Hematopoietic multipotent progenitor cell treated with erythropoietin and hydrocortisone succinate and interleukin-3 and kit ligand, for 4 days (in vitro differentiated cells): Measurements from ENCODE around the gene FGG.

Experiments
- DNase-seq: peaks from one replicate; pipeline ENCODE4 v3.0.0-alpha.2; 2015

Gene FGG

DNA sequence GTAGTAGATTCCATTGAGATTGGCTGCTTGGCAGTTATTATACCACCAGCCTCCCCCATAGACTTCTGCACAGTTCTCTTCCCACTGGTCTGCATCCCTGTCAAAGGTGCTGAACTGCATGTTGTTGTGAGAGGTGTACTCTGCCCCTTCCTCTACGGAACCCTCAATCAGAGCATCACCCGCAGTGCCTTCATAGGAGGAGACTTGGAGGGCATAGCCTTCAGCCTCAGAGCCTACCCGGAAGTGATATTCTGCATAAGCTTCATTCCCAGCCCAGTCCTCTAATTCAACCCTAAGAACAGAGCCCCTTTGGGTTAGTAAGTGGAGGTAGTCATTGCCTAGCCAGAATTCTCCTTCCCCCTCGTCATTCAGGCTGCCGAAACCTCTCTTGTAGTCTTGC lies 28.2 kb downstream of the FGG start:
- no peak for DNase-seq

DNA sequence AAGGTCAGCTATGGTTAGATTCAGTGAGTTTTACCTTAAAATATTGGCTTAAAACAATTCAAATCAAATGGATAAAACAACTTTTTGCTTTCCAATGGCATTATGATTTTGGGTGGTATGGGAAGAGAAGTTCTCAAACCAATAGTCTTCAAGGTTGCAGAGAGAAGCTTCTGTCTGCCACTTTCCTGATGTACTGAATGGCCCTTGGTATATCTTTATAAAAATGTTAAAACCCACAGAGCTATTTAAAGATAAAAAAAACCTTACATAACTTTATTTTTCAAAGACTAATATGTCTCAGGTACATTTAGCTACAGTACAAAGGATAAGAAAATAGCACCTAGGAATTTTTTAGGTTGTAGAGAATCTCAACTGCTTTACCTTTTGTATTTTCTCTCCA lies 28.8 kb downstream of the FGG start:
- no peak for DNase-seq

DNA sequence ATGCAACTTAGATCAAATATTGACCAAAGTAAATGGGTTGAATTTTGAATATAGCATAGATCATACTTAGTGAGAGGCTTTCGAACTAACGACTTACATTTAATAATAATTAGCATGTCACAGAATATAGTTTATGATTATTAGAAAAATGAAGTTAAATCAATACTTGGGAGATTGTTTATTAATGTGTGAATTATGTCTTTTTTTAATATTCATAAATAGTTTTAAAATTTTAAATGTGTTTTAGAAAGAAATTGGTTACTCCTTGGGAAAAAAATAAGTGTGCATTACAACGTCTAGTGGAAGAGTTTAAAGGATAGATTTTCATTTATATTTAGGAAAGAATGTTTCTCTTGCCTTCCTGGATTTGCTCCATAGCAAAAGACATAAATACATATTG lies 29.2 kb downstream of the FGG start:
- no peak for DNase-seq

DNA sequence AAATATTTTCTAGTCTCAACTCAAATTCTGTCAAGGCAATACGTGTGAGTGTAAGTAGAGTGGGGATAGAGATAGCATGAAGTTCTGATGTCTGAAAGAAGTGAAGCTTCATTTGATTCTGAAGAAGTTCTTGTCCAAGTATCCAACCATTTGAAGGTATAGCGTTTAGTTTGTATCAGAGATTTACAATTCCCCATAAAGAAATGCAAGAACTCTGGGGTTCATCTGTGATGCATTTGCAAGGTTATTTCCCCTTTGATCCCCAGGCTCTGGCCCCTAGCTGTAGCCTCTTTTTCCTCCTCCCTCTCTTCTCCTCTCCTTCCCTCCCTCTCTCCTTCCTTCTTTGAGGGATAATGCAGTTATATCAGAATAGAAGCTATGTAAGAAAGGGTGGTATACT lies 29.7 kb downstream of the FGG start:
- DNase-seq = no peak

DNA sequence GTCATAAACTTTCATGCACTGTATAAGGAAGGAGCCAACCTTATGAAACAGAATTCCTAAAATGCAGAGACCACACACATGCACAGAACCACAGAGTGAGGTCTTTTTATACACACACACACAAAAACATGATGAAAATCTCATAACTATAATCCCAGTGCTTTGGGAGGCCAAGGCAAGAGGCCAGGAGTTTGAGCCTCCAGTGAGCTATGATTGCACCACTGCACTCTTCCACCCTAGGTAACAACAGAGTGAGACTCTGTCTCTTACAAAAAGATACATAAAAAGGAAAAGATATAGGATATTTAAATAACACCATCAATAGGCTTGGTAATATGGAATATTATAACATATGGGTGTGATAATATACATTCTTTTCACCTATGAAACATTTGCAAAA lies 32.5 kb downstream of the FGG start:
- no peak for DNase-seq

DNA sequence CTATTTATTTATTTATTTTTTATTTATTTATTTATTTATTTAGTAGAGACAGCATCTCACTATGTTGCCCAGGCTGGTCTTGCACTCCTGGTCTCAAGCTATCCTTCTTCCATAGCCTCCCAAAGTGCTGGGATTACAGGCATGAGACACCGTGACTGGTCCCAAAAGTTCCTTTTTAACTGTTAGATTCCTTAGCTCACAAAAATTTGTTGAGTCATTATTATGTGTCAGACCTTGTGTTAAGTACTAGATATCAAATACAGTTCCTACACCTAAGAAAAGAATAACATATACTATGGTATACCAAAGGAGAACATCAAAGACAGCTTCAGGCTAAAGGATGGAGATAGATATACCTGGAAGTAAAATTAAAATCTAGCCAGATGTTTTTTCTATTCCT lies 33.5 kb downstream of the FGG start:
- DNase-seq = no peak

DNA sequence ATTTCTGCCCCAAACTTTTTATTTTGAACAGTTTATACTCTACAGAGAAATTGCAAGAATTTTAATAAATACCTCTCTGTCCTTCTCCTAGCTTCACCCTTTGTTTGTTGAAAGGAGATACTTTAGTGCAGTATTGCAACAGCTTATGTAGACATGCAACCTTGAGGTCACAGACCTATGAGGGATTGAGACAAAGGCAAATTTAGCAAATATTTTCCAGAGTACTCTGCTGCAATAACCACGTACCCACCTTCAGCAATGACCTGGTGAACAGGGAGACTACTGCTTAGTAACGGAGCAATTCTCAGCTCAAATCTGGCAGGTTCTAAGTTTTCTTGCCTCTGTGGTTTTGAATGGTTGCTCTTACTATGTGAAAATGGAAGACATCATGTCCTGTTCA lies 35.1 kb downstream of the FGG start:
- DNase-seq = no peak

DNA sequence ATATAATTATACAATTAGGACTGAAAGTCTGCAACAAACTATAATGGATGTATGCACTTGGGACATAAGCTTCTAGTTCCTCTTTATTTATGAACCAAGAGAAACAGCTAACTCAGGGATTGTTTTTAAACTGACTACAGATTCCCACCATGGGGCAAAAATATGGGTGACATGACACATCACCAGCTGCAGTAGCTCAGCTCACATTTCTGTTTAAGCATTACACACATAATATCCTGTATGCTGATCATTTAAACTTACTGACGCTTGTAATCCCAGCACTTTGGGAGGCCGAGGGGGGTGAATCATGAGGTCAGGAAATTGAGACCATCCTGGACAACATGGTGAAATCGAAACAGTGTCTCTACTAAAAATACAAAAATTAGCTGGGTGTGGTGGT lies 38.1 kb downstream of the FGG start:
- DNase-seq = no peak

DNA sequence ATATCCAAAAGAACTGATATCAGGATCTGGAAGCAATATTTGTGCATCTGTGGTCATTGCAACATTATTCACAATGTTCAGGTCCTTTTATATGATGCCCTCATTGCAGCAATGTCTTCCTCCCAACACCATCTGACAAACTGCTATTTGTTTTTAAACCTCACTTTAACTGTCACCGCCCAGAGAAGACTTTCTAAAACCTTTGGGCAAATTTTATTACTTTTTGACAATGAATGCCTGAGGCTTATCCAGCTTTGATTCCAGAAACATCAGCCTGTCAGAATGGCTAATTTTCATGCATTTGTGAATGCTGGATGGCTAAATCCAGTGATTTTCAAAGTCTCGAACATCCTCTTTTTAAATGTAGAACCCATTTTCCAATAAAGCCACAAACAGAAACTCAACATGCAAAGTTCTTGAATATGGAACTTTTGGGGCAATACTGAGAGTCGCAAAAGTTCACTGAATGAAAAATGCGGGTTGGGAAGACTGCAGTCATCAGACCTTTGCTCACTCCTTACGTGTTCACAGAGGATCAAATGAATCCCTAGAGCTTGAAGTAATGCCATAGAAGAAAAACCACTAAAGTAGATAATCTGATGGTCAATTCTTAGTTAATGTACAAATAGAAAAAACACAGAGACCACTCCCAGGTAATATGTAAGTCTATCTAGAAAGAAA lies 39.1 kb downstream of the FGG start:
- DNase-seq = no peak

DNA sequence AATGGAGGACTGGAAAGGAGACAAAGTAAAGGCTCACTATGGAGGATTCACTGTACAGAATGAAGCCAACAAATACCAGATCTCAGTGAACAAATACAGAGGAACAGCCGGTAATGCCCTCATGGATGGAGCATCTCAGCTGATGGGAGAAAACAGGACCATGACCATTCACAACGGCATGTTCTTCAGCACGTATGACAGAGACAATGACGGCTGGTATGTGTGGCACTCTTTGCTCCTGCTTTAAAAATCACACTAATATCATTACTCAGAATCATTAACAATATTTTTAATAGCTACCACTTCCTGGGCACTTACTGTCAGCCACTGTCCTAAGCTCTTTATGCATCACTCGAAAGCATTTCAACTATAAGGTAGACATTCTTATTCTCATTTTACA lies 42.9 kb downstream of the FGG start:
- no peak for DNase-seq

DNA sequence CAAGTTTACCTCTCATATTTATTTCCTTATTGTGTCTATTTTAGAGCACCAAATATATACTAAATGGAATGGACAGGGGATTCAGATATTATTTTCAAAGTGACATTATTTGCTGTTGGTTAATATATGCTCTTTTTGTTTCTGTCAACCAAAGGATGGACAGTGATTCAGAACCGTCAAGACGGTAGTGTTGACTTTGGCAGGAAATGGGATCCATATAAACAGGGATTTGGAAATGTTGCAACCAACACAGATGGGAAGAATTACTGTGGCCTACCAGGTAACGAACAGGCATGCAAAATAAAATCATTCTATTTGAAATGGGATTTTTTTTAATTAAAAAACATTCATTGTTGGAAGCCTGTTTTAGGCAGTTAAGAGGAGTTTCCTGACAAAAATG lies 43.4 kb downstream of the FGG start:
- no peak for DNase-seq

DNA sequence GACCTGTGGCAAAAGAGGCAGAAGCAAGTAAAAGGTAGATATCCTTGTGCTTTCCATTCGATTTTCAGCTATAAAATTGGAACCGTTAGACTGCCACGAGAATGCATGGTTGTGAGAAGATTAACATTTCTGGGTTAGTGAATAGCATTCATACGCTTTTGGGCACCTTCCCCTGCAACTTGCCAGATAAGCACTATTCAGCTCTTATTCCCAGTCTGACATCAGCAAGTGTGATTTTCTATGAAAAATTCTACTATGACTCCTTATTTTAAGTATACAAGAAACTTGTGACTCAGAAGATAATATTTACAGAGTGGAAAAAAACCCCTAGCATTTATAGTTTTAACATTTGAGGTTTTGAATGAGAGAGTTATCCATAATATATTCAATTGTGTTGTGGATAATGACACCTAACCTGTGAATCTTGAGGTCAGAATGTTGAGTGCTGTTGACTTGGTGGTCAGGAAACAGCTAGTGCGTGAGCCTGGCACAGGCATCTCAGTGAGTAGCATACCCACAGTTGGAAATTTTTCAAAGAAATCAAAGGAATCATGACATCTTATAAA lies 45.7 kb downstream of the FGG start:
- no peak for DNase-seq

DNA sequence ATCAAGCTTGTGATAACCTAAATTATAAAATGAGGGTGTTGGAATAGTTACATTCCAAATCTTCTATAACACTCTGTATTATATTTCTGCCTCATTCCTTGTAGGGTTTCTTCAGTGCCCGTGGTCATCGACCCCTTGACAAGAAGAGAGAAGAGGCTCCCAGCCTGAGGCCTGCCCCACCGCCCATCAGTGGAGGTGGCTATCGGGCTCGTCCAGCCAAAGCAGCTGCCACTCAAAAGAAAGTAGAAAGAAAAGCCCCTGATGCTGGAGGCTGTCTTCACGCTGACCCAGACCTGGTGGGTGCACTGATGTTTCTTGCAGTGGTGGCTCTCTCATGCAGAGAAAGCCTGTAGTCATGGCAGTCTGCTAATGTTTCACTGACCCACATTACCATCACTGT lies 46.8 kb downstream of the FGG start:
- DNase-seq = no peak

DNA sequence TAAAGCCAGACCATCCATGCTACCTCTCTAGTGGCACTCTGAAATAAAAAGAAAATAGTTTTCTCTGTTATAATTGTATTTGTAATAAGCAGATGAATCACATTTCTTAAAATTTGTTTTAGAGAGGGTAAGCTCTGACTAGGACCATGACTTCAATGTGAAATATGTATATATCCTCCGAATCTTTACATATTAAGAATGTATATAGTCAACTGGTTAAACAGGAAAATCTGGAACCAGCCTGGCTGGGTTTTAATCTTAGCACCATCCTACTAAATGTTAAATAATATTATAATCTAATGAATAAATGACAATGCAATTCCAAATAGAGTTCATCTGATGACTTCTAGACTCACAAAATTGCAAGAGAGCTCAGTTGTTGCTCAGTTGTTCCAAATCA lies 48.1 kb downstream of the FGG start:
- no peak for DNase-seq

DNA sequence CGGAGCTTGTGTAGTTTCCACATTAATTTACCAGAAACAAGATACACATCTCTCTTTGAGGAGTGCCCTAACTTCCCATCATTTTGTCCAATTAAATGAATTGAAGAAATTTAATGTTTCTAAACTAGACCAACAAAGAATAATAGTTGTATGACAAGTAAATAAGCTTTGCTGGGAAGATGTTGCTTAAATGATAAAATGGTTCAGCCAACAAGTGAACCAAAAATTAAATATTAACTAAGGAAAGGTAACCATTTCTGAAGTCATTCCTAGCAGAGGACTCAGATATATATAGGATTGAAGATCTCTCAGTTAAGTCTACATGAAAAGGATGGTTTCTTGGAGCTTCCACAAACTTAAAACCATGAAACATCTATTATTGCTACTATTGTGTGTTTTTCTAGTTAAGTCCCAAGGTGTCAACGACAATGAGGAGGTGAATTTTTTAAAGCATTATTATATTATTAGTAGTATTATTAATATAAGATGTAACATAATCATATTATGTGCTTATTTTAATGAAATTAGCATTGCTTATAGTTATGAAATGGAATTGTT lies 49.7 kb downstream of the FGG start, which contains the start of gene FGB:
FGB (plus strand) TSS at position 315 of the 558 bp plus-strand sequence; CDS start at position 323, 8 bp downstream.
- no peak for DNase-seq

DNA sequence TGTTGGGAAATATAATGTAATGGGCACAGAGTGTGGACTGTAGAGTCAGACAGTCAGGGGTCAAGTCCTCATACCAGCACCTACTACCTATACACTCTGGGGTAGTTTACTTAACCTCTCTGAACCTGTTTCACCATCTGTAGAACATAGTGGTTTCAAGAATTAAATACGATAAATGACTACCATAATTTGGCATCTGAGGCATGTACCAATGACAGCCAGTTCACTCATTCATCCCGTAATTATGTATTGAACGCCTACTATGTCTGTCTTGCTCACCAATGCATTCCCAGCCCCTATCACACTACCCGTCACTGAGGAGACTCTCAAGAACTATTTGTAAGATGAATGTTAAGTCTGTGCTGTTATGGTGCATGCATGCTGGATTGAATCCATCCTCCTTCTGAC lies 51.6 kb downstream of the FGG start:
- no peak for DNase-seq

DNA sequence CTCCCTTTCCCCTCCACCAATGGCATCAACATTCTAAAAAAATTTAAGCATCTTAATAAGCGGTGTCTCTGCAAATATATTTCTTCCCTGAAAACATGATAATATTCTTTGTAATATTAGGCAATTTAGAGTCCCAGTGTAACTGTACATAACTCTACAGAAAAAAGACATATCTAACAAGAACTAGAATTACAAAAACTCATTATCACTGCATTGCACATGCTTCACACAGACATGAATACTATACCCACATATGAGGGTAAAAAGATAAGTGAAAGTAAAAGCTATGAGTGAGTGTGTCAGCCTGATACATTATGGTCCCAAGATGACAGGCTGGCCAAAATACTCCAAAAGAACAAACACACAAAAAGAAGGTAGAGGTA lies 52.0 kb downstream of the FGG start:
- DNase-seq = no peak

DNA sequence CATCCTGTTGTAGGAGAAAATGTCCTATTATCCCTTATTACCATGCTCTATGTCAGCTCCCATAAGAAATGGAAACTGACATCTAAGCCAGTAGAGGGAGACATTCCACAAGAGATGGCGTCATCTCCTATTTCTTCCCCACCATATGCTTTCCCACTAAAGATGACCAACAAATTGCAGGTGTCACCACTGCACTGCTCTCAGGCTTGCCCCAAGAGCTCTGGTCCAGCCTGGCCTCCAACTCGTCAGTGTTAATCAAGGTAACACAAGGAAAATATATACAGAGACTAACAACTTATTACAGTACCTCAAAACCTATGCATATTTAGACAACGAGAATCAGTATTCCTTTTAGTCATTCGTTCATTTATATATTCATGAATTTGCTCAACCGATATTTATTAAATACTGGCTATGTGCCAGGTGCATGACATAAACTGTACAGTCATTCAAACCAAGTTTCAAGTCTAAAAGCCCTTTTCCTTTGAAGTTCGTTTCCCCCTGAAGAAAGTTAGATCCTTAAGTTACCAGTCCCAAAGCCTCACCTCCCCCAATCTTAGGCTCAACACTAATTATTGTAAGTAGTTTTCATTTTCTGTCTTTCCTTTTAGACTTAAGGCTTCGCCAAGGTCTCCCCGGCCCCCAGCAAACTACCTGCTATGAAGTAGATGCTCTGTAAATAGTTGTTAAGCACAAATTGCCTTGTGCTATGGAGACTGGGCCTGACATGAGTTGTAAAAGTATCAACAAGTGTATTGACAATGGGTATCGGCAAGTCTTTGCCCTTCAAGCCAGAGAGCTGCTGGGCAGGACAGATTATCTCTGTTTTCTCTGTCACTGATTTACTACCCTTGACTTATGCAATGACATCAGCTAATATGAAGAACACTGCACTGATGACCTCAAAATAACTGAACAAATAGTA lies 52.7 kb downstream of the FGG start:
- DNase-seq = peak; percentile 76

DNA sequence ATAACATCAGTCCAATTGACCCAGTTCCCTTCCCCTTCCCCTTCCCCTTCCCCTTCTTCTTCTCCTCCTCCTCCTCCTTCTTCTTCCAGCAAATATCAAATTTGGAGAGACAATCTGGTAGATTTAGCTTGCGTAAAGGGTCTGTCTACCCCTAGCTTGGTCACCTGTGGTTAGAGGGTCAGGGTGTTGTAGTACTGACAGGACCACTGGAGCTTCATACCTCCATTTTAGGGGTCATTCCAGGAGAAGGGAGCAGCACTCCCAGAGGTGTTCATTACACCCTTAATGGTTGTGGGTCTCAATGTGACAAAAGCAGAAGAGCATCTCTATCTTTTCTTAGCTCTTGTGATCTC lies 53.3 kb downstream of the FGG start:
- no peak for DNase-seq
